H9 (cell line): ENCODE results near the gene CUBN. TPM values are rescaled to one million over a fixed set of nuclear protein-coding genes. Genes with fewer than 3 reads are reported as not detected.
"Not testable (repeated sequence)": the region's sequence is repeated elsewhere in the genome, so short reads cannot be mapped to it uniquely, and the experiment has no call there.

Experiments used
- DNase-seq: peaks from one replicate; pipeline ENCODE4 v3.0.0-alpha.2; 2017
- H2AFZ ChIP-seq: one replicate; pipeline ENCODE4 v1.6.1; 2013; ENCODE audit warnings: mild to moderate bottlenecking, low read length, control low read depth, moderate library complexity
- H2AK5ac ChIP-seq: 2 replicates; pipeline ENCODE4 v1.6.1; 2013; ENCODE audit warnings: low read length, control low read depth, mixed read lengths; ENCODE audit not compliant: insufficient read length
- H2BK120ac ChIP-seq: one replicate; pipeline ENCODE4 v1.6.1; 2013; ENCODE audit warnings: low read depth, mild to moderate bottlenecking, low read length, control low read depth, inconsistent platforms; ENCODE audit not compliant: poor library complexity, severe bottlenecking
- H2BK12ac ChIP-seq: 2 replicates; pipeline ENCODE4 v1.6.1; 2013; ENCODE audit warnings: low read length, control low read depth, mixed read lengths, low read depth; ENCODE audit not compliant: insufficient read length
- H2BK15ac ChIP-seq: 2 replicates; pipeline ENCODE4 v1.6.1; 2013; ENCODE audit warnings: low read depth, low read length, control low read depth
- H2BK20ac ChIP-seq: one replicate; pipeline ENCODE4 v1.6.1; 2013; ENCODE audit warnings: low read depth, mild to moderate bottlenecking, low read length, control low read depth, inconsistent platforms; ENCODE audit not compliant: poor library complexity, severe bottlenecking
- H2BK5ac ChIP-seq: 2 replicates; pipeline ENCODE4 v1.6.1; 2013; ENCODE audit warnings: low read length, control low read depth, mixed read lengths; ENCODE audit not compliant: insufficient read length
- H3K14ac ChIP-seq: 2 replicates; pipeline ENCODE4 v1.6.1; 2013; ENCODE audit warnings: low read length, control low read depth; ENCODE audit not compliant: insufficient read depth
- H3K18ac ChIP-seq: 2 replicates; pipeline ENCODE4 v1.6.1; 2013; ENCODE audit warnings: low read depth, mild to moderate bottlenecking, mixed read lengths, low read length, control low read depth; ENCODE audit not compliant: insufficient read length
- H3K23ac ChIP-seq: 2 replicates; pipeline ENCODE4 v1.6.1; 2013; ENCODE audit warnings: low read length, control low read depth, mixed read lengths, low read depth; ENCODE audit not compliant: insufficient read length
- H3K23me2 ChIP-seq: 2 replicates; pipeline ENCODE4 v1.6.1; 2013; ENCODE audit warnings: low read depth, mild to moderate bottlenecking, mixed read lengths, low read length, control low read depth; ENCODE audit not compliant: insufficient read length, poor library complexity, severe bottlenecking
- H3K27ac ChIP-seq: 2 replicates; pipeline ENCODE4 v1.5.1; 2013; ENCODE audit warnings: low read length, control low read depth, mixed read lengths, low read depth; ENCODE audit not compliant: insufficient read length
- H3K27me3 ChIP-seq: 2 replicates; pipeline ENCODE4 v1.6.1; 2013; ENCODE audit warnings: low read length, control low read depth, inconsistent platforms; ENCODE audit not compliant: insufficient read depth
- H3K4ac ChIP-seq: 2 replicates; pipeline ENCODE4 v1.6.1; 2013; ENCODE audit warnings: low read depth, mild to moderate bottlenecking, control low read depth, inconsistent platforms, low read length, moderate library complexity
- H3K4me1 ChIP-seq: 2 replicates; pipeline ENCODE4 v1.6.1; 2013; ENCODE audit warnings: low read length, control low read depth, inconsistent platforms; ENCODE audit not compliant: insufficient read depth
- H3K4me2 ChIP-seq: 2 replicates; pipeline ENCODE4 v1.6.1; 2013; ENCODE audit warnings: low read length, control low read depth, mixed read lengths; ENCODE audit not compliant: insufficient read length, insufficient read depth
- H3K56ac ChIP-seq: 2 replicates; pipeline ENCODE4 v1.6.1; 2013; ENCODE audit warnings: low read depth, mild to moderate bottlenecking, mixed read lengths, low read length, control low read depth; ENCODE audit not compliant: insufficient read length
- H3K79me1 ChIP-seq: 2 replicates; pipeline ENCODE4 v1.6.1; 2013; ENCODE audit warnings: low read depth, mild to moderate bottlenecking, moderate library complexity, low read length, control low read depth, inconsistent platforms; ENCODE audit not compliant: insufficient read depth, poor library complexity, severe bottlenecking
- H3K79me2 ChIP-seq: 2 replicates; pipeline ENCODE4 v1.6.1; 2013; ENCODE audit warnings: low read length, control low read depth, inconsistent platforms; ENCODE audit not compliant: insufficient read depth
- H3K9ac ChIP-seq: 2 replicates; pipeline ENCODE4 v1.6.1; 2013; ENCODE audit warnings: low read length, control low read depth, mixed read lengths; ENCODE audit not compliant: insufficient read length; ENCODE audit errors: extremely low read depth
- H3K9me3 ChIP-seq: one replicate; pipeline ENCODE4 v1.6.1; 2013; ENCODE audit warnings: low read depth, low read length, inconsistent platforms; ENCODE audit not compliant: control insufficient read depth
- H3T11ph ChIP-seq: one replicate; pipeline ENCODE4 v1.6.1; 2013; ENCODE audit warnings: mild to moderate bottlenecking, low read length, control low read depth, inconsistent platforms
- H4K20me1 ChIP-seq: one replicate; pipeline ENCODE4 v1.6.1; 2013; ENCODE audit not compliant: control insufficient read depth, insufficient read length, insufficient read depth
- H4K5ac ChIP-seq: 2 replicates; pipeline ENCODE4 v1.6.1; 2013; ENCODE audit warnings: low read depth, mild to moderate bottlenecking, mixed read lengths, low read length, control low read depth; ENCODE audit not compliant: insufficient read length
- H4K8ac ChIP-seq: replicated peaks from 2 replicates; pipeline ENCODE4 v1.6.1; 2013; ENCODE audit warnings: low read length, control low read depth, mixed read lengths, low read depth; ENCODE audit not compliant: insufficient read length
- H4K91ac ChIP-seq: 2 replicates; pipeline ENCODE4 v1.6.1; 2013; ENCODE audit warnings: low read depth, mild to moderate bottlenecking, moderate library complexity, mixed read lengths, low read length, control low read depth; ENCODE audit not compliant: insufficient read length
- H3K27ac Mint-ChIP-seq, 3 experiments: 2 replicates in 2 of 3; 3 replicates in 1 of 3; pipeline ENCODE4 v1.8.0; 2020 to 2021; ENCODE audit warnings: mixed read lengths in 3 of 3, mild to moderate bottlenecking in 1 of 3, moderate library complexity in 1 of 3
- H3K27me3 Mint-ChIP-seq: 2 replicates; pipeline ENCODE4 v1.8.0; 2021; ENCODE audit warnings: low read depth, mild to moderate bottlenecking, moderate library complexity, mixed read lengths
- H3K36me3 Mint-ChIP-seq, 3 experiments: 2 replicates in 2 of 3; 3 replicates in 1 of 3; pipeline ENCODE4 v1.8.0; 2020 to 2021; ENCODE audit warnings: low read depth in 3 of 3, mixed read lengths in 3 of 3; ENCODE audit not compliant: insufficient read depth in 1 of 3
- H3K4me1 Mint-ChIP-seq, 2 experiments: 2 replicates each; pipeline ENCODE4 v1.8.0; 2020; ENCODE audit warnings: mixed read lengths in 2 of 2
- H3K4me3 Mint-ChIP-seq, 2 experiments: 2 replicates in 1 of 2; 3 replicates in 1 of 2; pipeline ENCODE4 v1.8.0; 2020 to 2021; ENCODE audit warnings: mild to moderate bottlenecking in 2 of 2, mixed read lengths in 2 of 2, moderate library complexity in 1 of 2
- H3K9me3 Mint-ChIP-seq, 2 experiments: 2 replicates in 1 of 2; 3 replicates in 1 of 2; pipeline ENCODE4 v1.8.0; 2020; ENCODE audit warnings: mild to moderate bottlenecking in 2 of 2, mixed read lengths in 2 of 2, moderate library complexity in 1 of 2
- WGBS: extraction: QIAGEN DNeasy Blood & Tissue Kit; methylation state at CpG from one replicate; pipeline ENCODE4 v1.1.7; 2013; ENCODE audit warnings: missing lambda C conversion rate, low lambda C conversion rate, mixed read lengths; ENCODE audit not compliant: insufficient read length; ENCODE audit errors: extremely low coverage; 5-methylcytosine and 5-hydroxymethylcytosine counted together
- total RNA-seq: library from RNA; stranded (reverse); gene quantifications from 2 replicates; pipeline ENCODE4 v1.2.1, GENCODE V29; 2021
- TF ChIP-seq, protein P1 (sequence below): fragments of 200-600 bp; sonication (generic); conservative IDR thresholded peaks from 3 replicates; pipeline ENCODE4 v1.8.0; 2021; ENCODE audit warnings: antibody characterized with exemption, mild to moderate bottlenecking

Gene CUBN
- total RNA-seq, 1 experiment from 2014 or later = 0.26 TPM

DNA sequence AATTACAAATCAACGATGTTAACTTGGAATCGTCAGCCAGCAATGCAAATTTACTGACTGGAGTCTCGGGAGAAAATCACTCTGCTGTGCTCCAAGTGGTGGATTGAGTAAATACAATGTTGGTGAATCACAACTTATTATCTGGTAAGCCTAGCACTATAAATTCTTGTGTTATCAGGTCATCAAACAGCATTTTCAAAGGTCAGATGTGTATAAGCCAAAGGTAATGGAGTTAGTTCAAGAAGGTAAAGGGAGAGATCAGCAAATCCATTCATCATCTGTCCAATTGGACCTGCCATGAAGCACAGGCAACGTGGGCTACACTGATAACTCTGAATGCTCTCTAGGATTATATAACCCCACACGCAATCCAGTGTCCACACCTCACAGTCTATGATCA is 13.9 kb downstream of the CUBN start:
- H3K9ac ChIP-seq = no peak overlapping the region
- H2BK5ac ChIP-seq = no peak overlapping the region
- H3K27me3 ChIP-seq = no peaks in the 10 kb centered on the region
- no CpG with 5 or more reads among the region's 5 CpGs for WGBS
- H2AFZ ChIP-seq = no peak overlapping the region
- Mint-ChIP-seq H3K4me1 (no peaks in the 10 kb centered on the region; a peak in 2 of 4 replicates), H3K27ac (no peak overlapping the region), H3K36me3 (no peaks in the 10 kb centered on the region), H3K4me3 (no peak overlapping the region), H3K9me3 (no peaks in the 10 kb centered on the region), H3K27me3 (no peaks in the 10 kb centered on the region)
- no peak overlapping the region for H3K18ac ChIP-seq
- no peak overlapping the region for H4K91ac ChIP-seq
- H3K23me2 ChIP-seq = no peaks in the 10 kb centered on the region
- no peak overlapping the region for H3K56ac ChIP-seq
- no peak for DNase-seq
- H4K8ac ChIP-seq = no peak overlapping the region
- H2BK15ac ChIP-seq = no peak overlapping the region
- no peaks in the 10 kb centered on the region for H3K79me2 ChIP-seq
- no peak overlapping the region for H3K27ac ChIP-seq
- H2AK5ac ChIP-seq = no peak overlapping the region
- H3T11ph ChIP-seq = no peak overlapping the region
- no peak overlapping the region for H2BK120ac ChIP-seq
- H2BK20ac ChIP-seq = no peak overlapping the region
- no peak overlapping the region for H3K4me2 ChIP-seq
- no peaks in the 10 kb centered on the region for H3K9me3 ChIP-seq
- H2BK12ac ChIP-seq = no peak overlapping the region
- H3K23ac ChIP-seq = no peak overlapping the region
- H3K14ac ChIP-seq = no peak overlapping the region
- H3K79me1 ChIP-seq = no peaks in the 10 kb centered on the region
- H4K20me1 ChIP-seq = no peaks in the 10 kb centered on the region
- H4K5ac ChIP-seq = no peak overlapping the region
- TF ChIP-seq, protein P1, sequence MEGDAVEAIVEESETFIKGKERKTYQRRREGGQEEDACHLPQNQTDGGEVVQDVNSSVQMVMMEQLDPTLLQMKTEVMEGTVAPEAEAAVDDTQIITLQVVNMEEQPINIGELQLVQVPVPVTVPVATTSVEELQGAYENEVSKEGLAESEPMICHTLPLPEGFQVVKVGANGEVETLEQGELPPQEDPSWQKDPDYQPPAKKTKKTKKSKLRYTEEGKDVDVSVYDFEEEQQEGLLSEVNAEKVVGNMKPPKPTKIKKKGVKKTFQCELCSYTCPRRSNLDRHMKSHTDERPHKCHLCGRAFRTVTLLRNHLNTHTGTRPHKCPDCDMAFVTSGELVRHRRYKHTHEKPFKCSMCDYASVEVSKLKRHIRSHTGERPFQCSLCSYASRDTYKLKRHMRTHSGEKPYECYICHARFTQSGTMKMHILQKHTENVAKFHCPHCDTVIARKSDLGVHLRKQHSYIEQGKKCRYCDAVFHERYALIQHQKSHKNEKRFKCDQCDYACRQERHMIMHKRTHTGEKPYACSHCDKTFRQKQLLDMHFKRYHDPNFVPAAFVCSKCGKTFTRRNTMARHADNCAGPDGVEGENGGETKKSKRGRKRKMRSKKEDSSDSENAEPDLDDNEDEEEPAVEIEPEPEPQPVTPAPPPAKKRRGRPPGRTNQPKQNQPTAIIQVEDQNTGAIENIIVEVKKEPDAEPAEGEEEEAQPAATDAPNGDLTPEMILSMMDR = no peak; the same call in 2 of the 3 replicates
- H3K4ac ChIP-seq = no peak overlapping the region
- H3K4me1 ChIP-seq = no peaks in the 10 kb centered on the region

DNA sequence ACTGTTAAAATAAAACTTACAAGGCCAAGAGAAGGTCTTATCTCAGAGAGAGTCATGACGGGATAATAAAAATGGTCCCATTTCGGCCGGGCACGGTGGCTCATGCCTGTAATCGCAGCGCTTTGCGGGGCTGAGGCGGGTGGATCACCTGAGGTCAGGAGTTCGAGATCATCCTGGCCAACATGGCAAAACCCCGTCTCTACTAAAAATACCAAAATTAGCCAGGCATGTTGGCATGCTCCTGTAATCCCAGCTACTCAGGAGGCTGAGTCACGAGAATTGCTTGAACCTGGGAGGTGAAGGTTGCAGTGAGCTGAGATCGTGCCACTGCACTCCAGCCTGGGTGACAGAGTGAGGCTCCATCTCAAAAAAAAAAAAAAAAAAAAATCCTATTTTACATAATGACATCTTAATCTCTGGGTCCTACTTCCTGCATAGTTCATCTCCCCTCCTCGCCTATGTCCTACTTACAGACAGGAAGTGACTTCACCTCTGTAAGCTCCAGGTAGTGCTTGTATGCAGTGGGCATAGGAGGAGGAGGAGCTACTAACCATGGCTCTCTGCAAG is 14.7 kb downstream of the CUBN start:
- WGBS = no CpG with 5 or more reads among the region's 13 CpGs
- H3K27ac ChIP-seq, H3K9me3 ChIP-seq: not testable (repeated sequence)

More for the DNA sequence above, 14.7 kb downstream of the CUBN start:
- H3K23ac ChIP-seq, H3K27me3 ChIP-seq, H3K36me3 Mint-ChIP-seq, H2BK15ac ChIP-seq, H3K27me3 Mint-ChIP-seq, H3K4ac ChIP-seq, H3K9ac ChIP-seq, H4K5ac ChIP-seq, H2AK5ac ChIP-seq, H3T11ph ChIP-seq, H3K79me2 ChIP-seq, H2BK120ac ChIP-seq, H3K79me1 ChIP-seq, H3K14ac ChIP-seq, H3K4me1 Mint-ChIP-seq, H4K20me1 ChIP-seq, H3K4me3 Mint-ChIP-seq, H2BK12ac ChIP-seq, H3K23me2 ChIP-seq, H4K91ac ChIP-seq, H2AFZ ChIP-seq, H3K4me1 ChIP-seq, H2BK5ac ChIP-seq, H3K56ac ChIP-seq, H3K4me2 ChIP-seq, H4K8ac ChIP-seq, H2BK20ac ChIP-seq, H3K9me3 Mint-ChIP-seq, DNase-seq, H3K18ac ChIP-seq: not testable (repeated sequence)
- 0 out of 7 replicates have a peak overlapping the region, but pooled peaks of 1 of the 3 experiments have one; percentile 47 for H3K27ac Mint-ChIP-seq
